ENCODE measurements around the gene ASTN2.

ASTN2 gene

DNA sequence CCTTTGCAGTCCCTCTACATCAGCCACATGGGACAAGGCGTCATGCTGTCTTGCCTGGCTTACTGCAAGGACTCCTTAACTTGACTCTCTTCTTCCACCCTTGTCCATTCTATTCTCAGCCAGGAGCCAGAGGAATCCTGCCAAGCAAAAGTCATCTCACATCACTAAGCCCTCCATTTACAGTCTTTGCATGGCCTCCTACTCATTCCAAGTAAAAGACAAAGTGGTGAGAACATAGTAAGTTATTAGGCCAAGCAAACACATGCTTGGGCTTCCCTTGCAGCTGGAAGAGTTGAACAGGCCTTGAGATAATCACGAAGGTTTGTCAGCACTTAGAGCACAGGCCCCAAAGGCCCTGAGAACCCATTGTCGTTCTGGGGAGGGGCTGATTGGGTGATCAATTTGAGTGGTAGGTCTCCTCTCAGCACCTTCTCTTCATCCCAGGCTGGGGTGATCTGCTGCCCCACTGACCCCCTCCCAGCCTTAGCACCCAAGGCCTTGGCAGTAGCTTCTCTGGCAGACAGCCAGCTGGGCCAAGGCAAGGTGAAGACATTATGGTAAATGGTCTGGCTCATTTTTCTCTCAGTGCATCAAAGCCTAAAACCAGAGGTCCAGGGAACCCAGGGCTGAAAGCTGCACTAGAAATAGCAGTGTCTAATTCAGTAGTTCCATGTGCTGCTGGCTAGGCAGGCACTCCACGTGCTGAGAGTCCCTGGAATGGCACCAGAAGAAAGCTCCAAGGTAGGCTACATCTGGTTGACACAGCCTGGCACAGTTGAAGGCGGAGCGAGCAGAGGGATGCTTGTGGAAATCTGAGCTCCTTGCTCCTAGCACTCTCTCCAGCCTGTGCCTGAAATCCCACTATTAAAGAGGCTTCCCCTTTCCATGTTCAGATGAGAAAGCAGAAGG is 121.4 kb downstream of the ASTN2 start:
- no peak for DNase-seq

- no peak for DNase-seq
Measured at GRCh38 chr9:117290856-117291622, 123.8 kb downstream of the ASTN2 start.

DNA sequence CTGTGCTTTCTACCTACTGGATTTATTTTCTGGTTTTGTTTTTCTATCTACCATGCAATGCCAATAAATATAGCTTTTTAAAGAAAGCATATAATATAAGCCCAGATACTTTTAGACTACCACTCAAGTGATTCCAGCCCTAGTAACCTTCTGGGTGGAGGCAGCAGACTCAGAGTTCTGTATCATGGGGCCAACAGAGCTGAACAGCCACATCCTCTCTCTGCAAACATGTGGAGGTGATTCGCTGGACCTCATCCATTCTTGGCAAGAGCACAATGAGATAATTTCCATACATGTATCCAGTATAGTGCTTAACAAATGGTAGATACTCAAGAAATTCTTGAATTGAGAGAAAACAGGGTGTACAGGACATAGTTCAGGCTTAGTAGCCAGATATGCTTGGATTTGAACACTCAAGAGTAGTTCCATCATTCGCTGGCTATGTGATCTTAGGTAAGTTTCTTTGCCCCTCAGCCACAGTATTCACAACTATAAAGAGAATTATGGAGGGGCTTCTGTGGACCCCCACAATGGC is 124.5 kb downstream of the ASTN2 start:
- no peak for DNase-seq

DNA sequence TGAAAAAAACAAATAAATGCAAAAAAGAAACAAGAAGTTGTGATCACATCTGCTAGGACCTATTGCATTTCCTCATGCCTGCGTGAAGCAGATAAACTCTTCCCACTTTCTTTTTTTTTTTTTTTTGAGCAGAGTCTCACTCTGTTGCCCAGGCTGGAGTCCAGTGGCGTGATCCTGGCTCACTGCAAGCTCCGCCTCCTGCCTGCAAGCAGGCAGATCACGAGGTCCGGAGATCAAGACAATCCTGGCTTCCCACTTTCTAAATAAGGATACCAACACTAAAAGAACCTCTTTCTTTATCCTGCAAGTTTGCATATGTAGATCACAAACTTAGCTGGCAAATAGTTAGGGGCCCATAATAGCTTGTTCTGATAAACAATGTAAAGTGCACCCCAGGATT is 128.6 kb downstream of the ASTN2 start:
- DNase-seq = no peak

- DNase-seq = no peak
Measured at GRCh38 chr9:117284414-117284813, 130.4 kb downstream of the ASTN2 start.

DNA sequence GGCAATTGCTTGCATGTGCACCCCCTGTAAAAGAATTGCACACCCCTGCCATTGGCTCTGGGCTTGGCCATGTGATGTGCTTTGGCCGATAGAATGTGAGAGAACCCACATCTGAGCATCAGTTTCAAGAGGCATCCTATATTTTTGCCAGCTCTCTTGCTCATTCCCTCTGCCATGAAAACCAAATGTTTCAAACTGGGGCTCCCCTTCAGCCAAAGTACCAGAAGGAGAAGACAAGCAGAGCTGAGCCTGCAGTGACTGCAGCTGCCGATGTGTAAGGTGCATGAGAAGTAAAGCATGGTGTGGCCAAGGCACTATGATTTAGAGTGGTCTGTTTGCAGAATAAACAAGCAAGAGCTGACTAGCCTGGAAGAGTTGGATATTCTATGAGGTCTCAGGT is 132.3 kb downstream of the ASTN2 start:
- DNase-seq = no peak

DNA sequence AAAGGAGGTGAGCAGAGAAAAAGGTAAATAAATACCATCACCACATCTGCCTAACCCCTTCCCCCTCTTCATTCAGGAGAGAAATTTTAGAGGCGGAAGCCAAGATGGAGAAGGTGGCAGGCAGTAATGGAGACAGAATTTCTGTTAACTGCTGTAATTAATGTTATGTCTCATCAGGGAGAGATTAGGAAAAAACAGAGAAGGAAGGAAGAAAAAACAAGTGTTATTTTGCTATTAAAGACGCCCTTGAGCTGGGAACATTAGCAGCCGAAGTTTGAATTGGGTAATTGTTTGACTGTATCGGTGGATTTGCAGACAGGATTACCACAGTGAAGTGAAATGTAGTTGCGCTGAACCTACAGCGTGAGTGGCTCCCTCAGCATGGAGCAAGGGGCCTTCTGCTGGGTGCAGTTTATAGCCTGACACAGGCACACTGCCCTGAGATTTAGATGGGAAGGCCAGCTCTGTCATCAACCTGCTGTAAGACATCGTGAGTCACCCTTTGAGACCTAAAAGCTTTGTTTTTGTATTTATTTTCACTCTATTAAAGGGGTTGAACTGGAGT is 136.3 kb downstream of the ASTN2 start:
- DNase-seq = no peak

DNA sequence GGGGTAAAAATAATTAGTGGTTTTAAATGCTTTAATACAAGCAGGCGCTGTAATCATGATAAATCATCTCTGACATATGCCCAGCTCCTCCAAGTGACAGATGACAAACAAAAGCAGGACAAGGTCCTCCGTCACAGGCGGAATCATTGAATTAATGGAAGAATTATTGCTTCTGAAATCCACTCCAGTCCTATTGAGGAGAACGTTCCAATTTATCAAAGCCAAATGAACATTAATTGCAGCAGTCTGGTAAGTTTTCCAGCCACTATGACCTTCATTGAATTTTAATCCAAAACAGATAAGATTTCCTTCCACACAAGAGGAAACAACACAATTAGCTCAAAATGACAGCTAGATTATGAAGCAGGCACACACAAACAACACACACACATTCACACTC is 136.8 kb downstream of the ASTN2 start:
- DNase-seq = no peak

DNA sequence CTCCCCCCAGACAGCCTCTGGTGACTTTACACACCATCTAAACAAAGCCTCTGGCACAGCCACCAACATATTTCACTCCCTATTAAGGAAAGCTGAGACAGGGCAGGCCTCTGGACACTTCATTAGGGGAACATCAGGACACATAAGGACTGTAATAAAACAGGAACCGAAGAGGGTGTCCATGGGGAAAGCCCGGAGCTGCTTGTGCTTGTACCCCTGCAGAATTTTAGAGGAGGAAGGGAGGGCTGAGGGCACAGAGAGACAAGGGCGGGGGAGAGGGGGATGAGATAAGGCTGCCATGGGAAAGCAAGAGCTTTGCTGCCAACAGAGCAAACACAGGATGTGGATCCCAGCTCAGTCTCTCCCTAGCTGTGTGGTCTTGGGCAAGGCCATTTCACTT is 138.4 kb downstream of the ASTN2 start:
- no peak for DNase-seq

DNA sequence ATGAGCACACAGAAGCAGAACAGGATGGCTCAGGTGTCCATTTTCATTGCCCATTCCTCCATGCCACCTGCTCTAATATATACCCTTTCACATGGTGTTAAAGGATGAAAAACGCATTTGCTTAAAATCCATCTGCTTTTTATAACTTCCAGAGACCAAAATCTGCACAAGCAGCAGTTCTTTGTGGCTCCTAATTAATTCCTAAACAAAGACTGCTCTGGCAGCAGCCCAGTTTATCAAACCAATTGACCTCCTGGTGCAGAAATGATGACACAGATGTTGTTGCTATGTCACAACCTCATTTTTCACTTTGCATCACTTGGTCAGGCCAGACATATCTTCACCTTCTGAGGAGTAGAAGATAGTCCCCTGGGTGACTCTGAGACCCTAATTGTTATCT is 141.2 kb downstream of the ASTN2 start:
- DNase-seq = no peak

- no peak for DNase-seq
Measured at GRCh38 chr9:117268847-117269446, 145.9 kb downstream of the ASTN2 start.

DNA sequence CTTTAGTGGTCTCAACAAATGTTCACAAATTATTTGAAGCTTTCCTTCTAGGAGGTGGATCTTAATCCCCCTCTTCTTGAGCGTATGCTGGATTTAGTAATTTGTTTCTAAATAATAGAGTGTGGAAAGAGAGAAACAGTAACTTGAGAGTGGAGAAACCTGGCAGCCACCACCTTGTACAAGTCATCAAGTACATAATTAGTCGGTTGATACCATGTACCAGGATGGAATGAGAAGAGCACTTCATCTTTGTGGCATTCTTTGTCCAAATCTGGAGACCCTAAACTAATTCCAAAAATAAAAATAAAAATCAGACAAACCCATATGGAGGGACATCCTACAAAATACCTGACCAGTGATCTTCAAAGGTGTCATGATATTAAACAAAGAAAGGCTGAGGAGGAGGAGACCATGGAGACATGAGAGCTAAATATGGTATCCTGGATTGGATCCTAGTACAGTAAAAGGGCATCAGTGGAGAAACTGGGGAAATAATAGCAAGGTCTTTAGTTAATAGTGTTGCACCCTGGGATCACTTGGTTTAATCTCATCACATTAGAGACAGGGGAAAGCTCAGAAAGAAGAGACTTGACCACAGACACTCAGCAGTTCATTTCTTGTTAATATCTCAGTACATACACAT is 147.9 kb downstream of the ASTN2 start:
- DNase-seq = no peak

GRCh38 chr9:117265253-117265652 is 149.6 kb downstream of the ASTN2 start:
- DNase-seq = no peak

DNA sequence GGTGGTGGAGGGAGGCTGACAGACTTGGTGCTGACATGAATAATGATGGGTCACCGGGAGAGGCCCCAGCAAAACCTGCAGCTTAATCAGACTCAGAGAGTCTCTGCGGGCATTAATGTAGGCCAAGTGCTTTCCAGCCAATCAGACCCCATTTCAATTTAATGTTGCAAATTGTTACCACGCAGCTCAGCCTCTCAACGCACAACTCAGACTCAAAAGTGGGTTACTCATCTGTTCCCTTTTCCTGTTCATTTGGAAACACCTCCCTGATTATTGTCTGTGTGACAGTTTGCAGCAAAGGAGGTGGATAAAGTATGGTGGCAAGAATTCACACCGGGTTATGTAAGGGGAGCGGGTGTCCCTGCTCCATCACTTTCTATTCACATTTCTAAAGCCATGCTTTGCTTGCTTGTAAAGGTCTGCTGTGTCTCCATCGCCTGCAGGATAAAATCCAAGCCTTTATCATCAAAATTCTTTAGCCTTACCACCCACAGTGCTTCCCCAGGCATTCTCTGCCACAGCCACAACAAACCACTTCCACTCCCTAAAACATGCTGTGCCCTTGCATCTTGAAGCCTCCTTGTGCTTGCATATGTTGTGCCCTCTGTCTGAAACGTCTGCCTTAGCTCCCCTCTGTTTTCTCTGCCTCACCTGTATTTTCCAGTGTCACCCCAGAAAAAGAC is 156.5 kb downstream of the ASTN2 start:
- no peak for DNase-seq

GRCh38 chr9:117253261-117253660 is 161.6 kb downstream of the ASTN2 start:
- no peak for DNase-seq

GRCh38 chr9:117250610-117251215 is 164.1 kb downstream of the ASTN2 start:
- no peak for DNase-seq

DNA sequence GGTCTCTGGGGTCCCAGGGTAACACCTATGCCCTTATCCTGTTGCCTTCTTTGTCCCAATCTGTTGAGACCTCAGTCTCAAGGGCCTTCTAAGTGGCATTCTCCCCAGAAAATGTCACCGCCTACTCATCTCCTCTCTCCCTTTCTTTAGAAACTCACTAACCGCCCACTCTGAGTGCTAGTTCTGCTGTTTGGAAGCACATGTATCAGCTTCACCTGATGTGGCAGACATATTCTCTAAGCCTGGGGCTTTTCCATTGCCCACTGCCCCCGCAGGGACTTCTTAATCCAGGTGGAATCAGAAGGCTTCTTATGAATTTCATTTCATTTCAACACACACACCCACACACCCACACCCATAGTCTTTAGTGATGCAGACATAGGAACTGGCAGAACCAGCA is 165.1 kb downstream of the ASTN2 start:
- DNase-seq = no peak

DNA sequence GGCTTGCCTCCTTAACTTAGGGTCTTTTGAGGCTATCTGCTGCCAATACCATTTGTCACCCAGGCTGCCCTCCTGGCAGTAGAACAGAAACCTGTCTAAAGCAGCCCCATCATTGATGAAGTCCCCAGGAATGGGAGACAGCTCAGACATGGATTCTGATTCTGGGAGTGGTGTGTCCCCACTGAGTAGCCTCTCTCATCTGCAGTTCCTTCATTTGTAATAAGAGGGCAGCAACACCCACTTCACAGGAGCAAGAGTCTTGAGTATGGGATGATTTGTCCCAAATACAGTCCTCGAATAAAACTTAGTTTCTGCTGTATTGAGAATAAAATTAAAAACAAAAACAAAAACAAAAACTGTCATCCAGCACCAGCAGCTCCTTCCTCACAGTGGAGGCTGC is 167.6 kb downstream of the ASTN2 start:
- DNase-seq = no peak

DNA sequence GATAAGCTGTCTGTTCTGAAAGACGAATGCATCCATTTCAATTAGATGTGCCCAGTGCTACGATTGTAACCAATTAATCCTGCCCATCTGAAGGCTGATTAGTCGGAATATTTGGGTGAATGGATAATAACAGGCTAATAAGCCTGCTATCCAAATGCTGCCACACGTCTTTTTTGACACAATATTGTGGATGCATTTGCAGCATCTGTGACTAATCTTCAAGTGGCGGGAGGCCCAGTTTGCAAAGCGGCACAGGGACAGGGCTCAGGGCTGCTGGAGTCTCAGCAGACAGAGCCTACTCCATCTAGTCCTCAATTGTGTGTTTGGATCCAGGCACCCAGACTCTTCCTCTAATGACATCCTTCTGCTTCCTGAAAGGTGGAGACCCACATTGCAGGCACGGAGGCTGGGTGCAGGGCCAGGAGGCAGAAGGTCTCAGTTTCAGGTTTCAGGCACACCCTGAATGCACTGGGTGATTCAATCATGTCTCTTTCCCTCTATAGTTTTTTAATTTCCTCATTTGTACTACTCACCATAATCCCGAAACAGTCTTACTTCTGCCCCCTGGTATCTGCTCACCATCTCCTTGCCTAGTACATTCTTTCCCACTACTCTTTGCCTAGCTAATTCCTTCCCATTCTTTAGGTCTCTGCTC is 169.6 kb downstream of the ASTN2 start:
- DNase-seq = no peak

DNA sequence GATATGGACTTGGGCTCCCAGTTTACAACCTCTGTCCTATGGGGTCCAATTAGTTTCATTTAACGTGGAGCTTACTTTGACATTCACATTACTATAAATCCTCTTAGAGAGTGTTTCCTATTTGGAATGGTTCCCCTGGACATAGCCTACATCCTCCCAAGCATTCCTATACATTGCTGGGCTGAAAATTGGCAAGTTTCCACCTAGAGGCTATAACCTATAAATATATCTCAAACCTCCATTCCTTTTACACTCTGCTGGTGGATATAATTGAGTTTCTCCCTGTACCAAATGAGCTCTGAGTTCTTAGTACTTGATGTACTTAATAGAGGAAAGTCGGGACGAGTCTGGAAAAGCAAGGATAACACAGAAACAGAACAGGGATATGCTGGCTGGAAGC is 172.8 kb downstream of the ASTN2 start:
- DNase-seq = no peak

- no peak for DNase-seq
Measured at GRCh38 chr9:117239428-117239827, 175.4 kb downstream of the ASTN2 start.

All from T-helper 9 cell (primary cell).